ENCODE measurements around the gene SYNJ1. TPM values are rescaled to one million over a fixed set of nuclear protein-coding genes. Genes with fewer than 3 reads are reported as not detected.

The SYNJ1 gene
- polyA plus RNA-seq, 4 donors, result 13.1 to 17.4 (median 14.5) TPM

GRCh38 chr21:32735524-32735923 lies 7.7 kb upstream of the SYNJ1 start:
- DNase-seq (ENCODE audit: low read depth in 4 of 4, low spot score in 2 of 4), result no peak

DNA sequence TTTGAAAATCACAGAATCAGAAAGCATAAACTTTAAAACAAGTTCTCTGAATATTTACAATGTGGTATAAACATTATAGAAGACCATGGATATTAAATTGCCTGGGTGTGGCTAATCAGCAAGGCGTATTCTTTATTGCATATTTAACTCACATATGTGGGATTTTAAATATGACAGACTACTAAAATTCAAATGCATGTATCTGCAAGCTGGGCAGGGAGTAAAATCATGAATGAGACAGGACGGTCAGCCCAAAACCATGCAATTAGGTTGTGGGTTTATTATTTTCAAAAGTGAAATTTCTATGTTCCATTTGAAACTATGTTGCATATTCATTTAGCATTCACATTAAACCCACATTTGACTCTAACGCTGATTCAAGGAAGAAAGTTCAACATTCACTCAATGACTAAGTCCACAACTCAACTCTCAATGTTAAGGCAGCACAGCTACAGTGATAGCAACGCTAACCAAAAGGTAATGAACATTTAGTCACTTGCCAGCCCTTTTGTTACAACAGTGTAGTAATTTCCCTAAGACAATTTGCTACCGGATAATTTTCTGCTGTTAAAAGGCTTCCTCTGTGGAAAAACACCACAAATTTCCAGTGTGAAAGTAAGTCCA lies 6.3 kb upstream of the SYNJ1 start:
- no peak for DNase-seq (ENCODE audit: low read depth in 4 of 4, low spot score in 2 of 4)

- DNase-seq (ENCODE audit: low read depth in 4 of 4, low spot score in 2 of 4), result no peak
Observed at GRCh38 chr21:32733356-32733755, 5.5 kb upstream of the SYNJ1 start.

- no peak for DNase-seq (ENCODE audit: low read depth in 4 of 4, low spot score in 2 of 4)
Observed at GRCh38 chr21:32732544-32732943, 4.7 kb upstream of the SYNJ1 start.

GRCh38 chr21:32728848-32729247 lies 1.0 kb upstream of the SYNJ1 start:
- DNase-seq (ENCODE audit: low read depth in 4 of 4, low spot score in 2 of 4), result no peak

GRCh38 chr21:32728456-32728839 lies 635 bp upstream of the SYNJ1 start:
- no peak for DNase-seq (ENCODE audit: low read depth in 4 of 4, low spot score in 2 of 4)

- DNase-seq (ENCODE audit: low read depth in 4 of 4, low spot score in 2 of 4), result peak in 3 of 4 donors; percentile 8 to 34 (median 29)
Observed at GRCh38 chr21:32726839-32727686, 750 bp downstream of the SYNJ1 start.

GRCh38 chr21:32719085-32719484 lies 8.7 kb downstream of the SYNJ1 start:
- no peak for DNase-seq (ENCODE audit: low read depth in 4 of 4, low spot score in 2 of 4)

DNA sequence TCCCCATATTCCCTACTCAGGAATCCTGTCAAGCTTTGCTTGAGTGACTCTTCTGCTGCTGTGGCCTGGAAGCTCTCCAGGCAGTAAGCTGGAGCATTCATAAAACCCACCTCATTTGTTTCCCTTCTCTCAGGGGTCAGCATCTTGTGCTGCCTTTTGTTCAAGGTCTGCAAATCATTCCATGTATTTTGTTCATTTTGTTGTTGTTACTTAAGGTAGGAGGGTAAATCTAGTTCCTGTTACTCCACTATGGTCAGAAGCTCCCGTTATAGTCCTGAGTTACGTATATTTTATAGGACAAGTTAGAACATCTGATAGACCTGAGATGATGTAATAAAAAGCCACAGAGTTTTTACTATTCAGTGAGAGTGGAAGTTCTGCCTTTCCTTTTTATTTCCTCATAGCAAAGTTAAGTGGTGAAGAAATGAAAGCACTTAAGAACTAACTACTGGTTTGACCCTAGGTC lies 9.9 kb downstream of the SYNJ1 start:
- DNase-seq (ENCODE audit: low read depth in 4 of 4, low spot score in 2 of 4), result no peak

- no peak for DNase-seq (ENCODE audit: low read depth in 4 of 4, low spot score in 2 of 4)
Observed at GRCh38 chr21:32716486-32716885, 11.3 kb downstream of the SYNJ1 start.

GRCh38 chr21:32713726-32714125 lies 14.1 kb downstream of the SYNJ1 start:
- DNase-seq (ENCODE audit: low read depth in 4 of 4, low spot score in 2 of 4), result no peak

DNA sequence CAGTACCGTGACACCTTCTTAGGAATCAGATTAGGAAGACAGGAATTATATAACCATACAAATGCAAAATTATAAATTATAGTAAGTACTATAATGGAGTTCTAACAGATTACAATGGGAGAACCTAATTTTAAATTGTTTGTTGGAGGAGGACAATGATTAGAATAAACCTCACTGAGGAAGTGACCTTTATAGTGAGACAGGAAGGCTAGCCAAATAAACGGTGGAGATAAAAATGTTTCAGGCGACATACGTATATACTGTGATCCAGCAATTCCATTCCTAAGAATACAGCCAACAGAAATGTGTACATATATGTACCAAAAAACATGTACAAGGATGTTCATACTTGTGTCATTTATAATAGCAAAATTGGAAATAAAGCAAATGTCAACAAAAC lies 15.2 kb downstream of the SYNJ1 start:
- DNase-seq (ENCODE audit: low read depth in 4 of 4, low spot score in 2 of 4), result no peak

DNA sequence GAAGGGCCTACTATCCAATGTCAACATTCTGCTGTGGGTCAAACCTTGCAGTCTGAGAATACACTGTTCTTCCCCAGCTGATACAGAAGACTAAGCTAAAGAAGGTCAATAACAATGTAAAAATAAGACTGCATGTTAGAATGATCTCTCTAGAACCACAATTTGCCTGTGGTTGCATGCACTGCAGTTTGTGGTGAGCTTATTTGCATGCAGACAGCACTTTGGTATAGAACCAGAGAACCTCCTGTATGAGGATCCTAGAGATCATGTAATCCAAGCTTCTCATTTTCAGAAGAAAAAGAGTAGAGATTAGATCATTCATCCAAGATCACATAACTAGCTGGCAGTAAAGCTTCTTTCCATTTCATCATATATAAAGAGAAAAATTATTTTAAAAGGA lies 15.8 kb downstream of the SYNJ1 start:
- no peak for DNase-seq (ENCODE audit: low read depth in 4 of 4, low spot score in 2 of 4)

DNA sequence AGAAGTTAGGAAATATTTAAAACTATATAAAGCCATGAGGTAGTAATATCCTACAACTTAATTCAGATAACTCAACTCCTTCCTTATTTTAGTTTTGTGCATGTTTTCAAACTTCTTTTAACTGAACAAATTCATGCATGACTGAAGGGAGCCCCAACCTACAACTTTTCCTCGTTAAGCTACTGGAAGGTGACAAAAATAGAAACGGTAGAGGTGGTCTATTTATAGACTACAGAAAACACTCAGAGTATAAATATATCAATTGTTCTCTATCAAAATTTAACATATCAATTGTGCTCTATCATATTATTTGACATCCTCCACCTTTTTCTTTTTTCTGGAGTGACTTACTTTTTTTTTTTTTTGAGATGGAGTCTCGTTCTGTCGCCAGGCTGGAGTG lies 16.8 kb downstream of the SYNJ1 start:
- no peak for DNase-seq (ENCODE audit: low read depth in 4 of 4, low spot score in 2 of 4)

DNA sequence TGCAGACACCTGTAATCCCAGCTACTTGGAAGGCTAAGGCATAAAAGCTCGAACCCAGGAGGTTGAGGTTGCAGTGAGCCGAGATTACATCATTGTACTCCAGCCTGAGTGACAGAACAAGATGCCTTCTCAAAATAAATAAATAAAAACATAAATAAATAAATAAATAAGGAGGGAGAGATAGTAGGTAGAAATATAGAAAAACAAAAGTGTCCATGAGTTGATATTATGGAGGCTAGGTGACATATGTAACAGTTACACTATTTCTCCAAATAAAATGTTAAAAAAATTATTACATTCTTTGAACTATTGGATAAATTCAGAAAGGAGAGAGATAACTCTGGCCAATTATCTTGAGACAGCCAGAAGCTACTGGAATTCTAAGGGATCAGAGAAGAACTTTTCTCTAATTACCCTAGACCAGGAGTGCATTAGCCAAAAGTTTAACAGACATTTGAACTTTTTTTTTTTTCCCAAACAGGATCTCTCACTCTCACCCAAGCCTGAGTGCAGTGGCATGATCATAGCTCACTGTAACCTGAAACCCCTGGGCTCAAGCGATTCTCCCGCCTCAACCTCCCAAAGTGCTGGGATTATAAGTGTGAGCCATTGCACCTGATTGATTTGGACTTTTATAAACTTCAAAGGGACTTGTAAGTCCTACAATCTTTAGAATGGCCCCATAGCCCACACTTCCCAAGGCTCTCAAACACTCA lies 17.6 kb downstream of the SYNJ1 start:
- DNase-seq (ENCODE audit: low read depth in 4 of 4, low spot score in 2 of 4), result no peak

- no peak for DNase-seq (ENCODE audit: low read depth in 4 of 4, low spot score in 2 of 4)
Observed at GRCh38 chr21:32708069-32708468, 19.7 kb downstream of the SYNJ1 start.

DNA sequence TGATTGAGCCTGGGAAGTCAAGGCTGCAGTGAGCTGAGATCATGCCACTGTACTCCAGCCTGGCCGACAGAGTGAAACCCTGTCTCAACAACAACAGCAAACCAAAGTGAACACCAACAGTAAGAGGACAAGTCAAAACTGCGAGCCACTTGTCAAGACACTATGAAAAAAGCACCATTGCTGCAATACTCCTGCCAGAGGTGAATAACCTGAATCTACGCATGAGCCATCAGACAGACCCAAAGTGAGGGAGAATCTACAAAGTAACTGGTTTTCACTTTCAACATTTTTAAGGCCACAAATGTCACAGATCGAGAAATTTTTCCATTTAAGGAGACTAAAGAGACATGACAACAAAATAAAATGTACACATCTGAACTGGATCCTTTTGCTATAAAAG lies 21.9 kb downstream of the SYNJ1 start:
- no peak for DNase-seq (ENCODE audit: low read depth in 4 of 4, low spot score in 2 of 4)

DNA sequence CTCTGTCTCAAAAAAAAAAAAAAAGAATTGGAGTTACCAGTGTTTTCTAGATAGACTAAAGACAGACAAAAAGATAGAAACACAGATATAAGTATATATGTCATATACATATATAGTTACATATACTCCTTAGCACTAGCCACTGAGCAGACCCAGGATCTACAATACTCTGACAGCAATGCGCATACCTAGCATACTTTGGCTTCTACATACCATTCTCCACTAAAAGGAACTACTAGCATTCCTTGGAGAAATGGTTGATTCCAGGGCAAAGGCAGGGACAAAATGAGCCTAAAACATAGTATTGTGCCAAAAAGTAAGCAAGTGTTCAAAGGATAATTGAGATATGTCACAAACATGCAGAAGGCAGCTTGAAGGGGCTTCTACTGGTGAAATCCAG lies 22.7 kb downstream of the SYNJ1 start:
- no peak for DNase-seq (ENCODE audit: low read depth in 4 of 4, low spot score in 2 of 4)

- DNase-seq (ENCODE audit: low read depth in 4 of 4, low spot score in 2 of 4), result no peak
Observed at GRCh38 chr21:32702702-32703101, 25.1 kb downstream of the SYNJ1 start.

- no peak for DNase-seq (ENCODE audit: low read depth in 4 of 4, low spot score in 2 of 4)
Observed at GRCh38 chr21:32698971-32699693, 28.7 kb downstream of the SYNJ1 start.

GRCh38 chr21:32698286-32698685 lies 29.5 kb downstream of the SYNJ1 start:
- no peak for DNase-seq (ENCODE audit: low read depth in 4 of 4, low spot score in 2 of 4)

Data from left renal cortex interstitium (tissue), 4 donors.